Smooth muscle cell (in vitro differentiated cells): ENCODE results near the gene DAP. TPM values are rescaled to one million over a fixed set of nuclear protein-coding genes. Genes with fewer than 3 reads are reported as not detected.

Experiments used
- DNase-seq: peaks from one replicate; lab custom pipeline; 2025; ENCODE audit not compliant: unreplicated experiment; lab: John Stamatoyannopoulos, UW
- H2AFZ ChIP-seq: fragments of 200-600 bp; sonication (generic); 2 replicates; pipeline ENCODE4 v1.6.0; 2016; ENCODE audit warnings: antibody characterized with exemption, low read depth, mild to moderate bottlenecking
- H3F3A ChIP-seq: fragments of 200-600 bp; sonication (generic); 2 replicates; pipeline ENCODE4 v1.6.0; 2017; ENCODE audit warnings: antibody characterized with exemption, low read depth
- H3K27ac ChIP-seq: fragments of 200-600 bp; sonication (generic); 2 replicates; pipeline ENCODE4 v1.5.1; 2016; ENCODE audit warnings: low read depth, mild to moderate bottlenecking
- H3K27me3 ChIP-seq: fragments of 200-600 bp; sonication (generic); 2 replicates; pipeline ENCODE4 v1.6.1; 2016; ENCODE audit warnings: low read depth, mild to moderate bottlenecking
- H3K36me3 ChIP-seq: fragments of 200-600 bp; sonication (generic); 2 replicates; pipeline ENCODE4 v1.5.1; 2016; ENCODE audit warnings: low read depth
- H3K4me1 ChIP-seq: fragments of 200-600 bp; sonication (generic); 2 replicates; pipeline ENCODE4 v1.5.1; 2016; ENCODE audit warnings: low read depth
- H3K4me2 ChIP-seq: fragments of 200-600 bp; sonication (generic); 2 replicates; pipeline ENCODE4 v1.6.0; 2016; ENCODE audit warnings: mild to moderate bottlenecking
- H3K4me3 ChIP-seq: fragments of 200-600 bp; sonication (generic); 2 replicates; pipeline ENCODE4 v1.5.1; 2016; ENCODE audit warnings: mild to moderate bottlenecking
- H3K79me2 ChIP-seq: fragments of 200-600 bp; sonication (generic); 2 replicates; pipeline ENCODE4 v1.6.0; 2016; ENCODE audit warnings: low read depth, mild to moderate bottlenecking
- H3K9ac ChIP-seq: fragments of 200-600 bp; sonication (generic); 2 replicates; pipeline ENCODE4 v1.6.0; 2016; ENCODE audit warnings: low read depth
- H3K9me3 ChIP-seq: fragments of 200-600 bp; sonication (generic); replicated peaks from 2 replicates; pipeline ENCODE4 v1.5.1; 2016; ENCODE audit warnings: low read depth
- H4K20me1 ChIP-seq: fragments of 200-600 bp; sonication (generic); 2 replicates; pipeline ENCODE4 v1.6.0; 2016; ENCODE audit warnings: low read depth
- CTCF ChIP-seq: fragments of 200-600 bp; sonication (generic); IDR thresholded peaks from 2 replicates; pipeline ENCODE4 v1.5.1; 2017; ENCODE audit warnings: borderline replicate concordance, mild to moderate bottlenecking, antibody characterized with exemption; ENCODE audit not compliant: insufficient read depth, poor library complexity, severe bottlenecking
- WGBS: methylation state at CpG from one replicate; pipeline ENCODE4 v1.1.7; 2016; ENCODE audit warnings: low lambda C conversion rate; 5-methylcytosine and 5-hydroxymethylcytosine counted together
- polyA plus RNA-seq: library from polyadenylated mRNA; unstranded; fragments of >200 nt; fragmentation: Nextera tagmentation; extraction: Ambion mirVana; gene quantifications from 2 replicates; pipeline ENCODE4 v1.2.1, GENCODE V29; 2016
- total RNA-seq: library from RNA; depleted of rRNA; stranded (reverse); fragments of >200 nt; gene quantifications from 2 replicates; pipeline ENCODE4 v1.2.3, GENCODE V29; 2014

Gene DAP
- total and polyA plus RNA-seq, 2 experiments from 2014 or later: 52.3 to 190 TPM

- 67% methylated on average over 11 of the region's 11 CpGs for WGBS
- DNase-seq: no peak
- no peak overlapping the region for H3K4me2 ChIP-seq
Observed at GRCh38 chr5:10635867-10636350, 125.1 kb downstream of the DAP start.

GRCh38 chr5:10635257-10635866, 125.7 kb downstream of the DAP start:
- Histone ChIP-seq H3K79me2 (no peaks in the 10 kb centered on the region), H3K4me2 (no peak overlapping the region), H3K36me3 (no peaks in the 10 kb centered on the region), H3K4me3 (no peak overlapping the region), H2AFZ (no peak overlapping the region), H3K27me3 (no peaks in the 10 kb centered on the region), H3K9me3 (no peaks in the 10 kb centered on the region), H3K4me1 (no peaks in the 10 kb centered on the region), H4K20me1 (peaks cover 3% of the 10 kb centered on the region), H3K27ac (no peak overlapping the region), H3F3A (no peaks in the 10 kb centered on the region), H3K9ac (no peak overlapping the region)
- TF ChIP-seq CTCF: no peak
- no peak for DNase-seq
- WGBS: 45% methylated on average over 10 of the region's 10 CpGs

More at GRCh38 chr5:10635867-10636350, 125.1 kb downstream of the DAP start:
- Histone ChIP-seq H3K4me3 (no peak overlapping the region), H3K9ac (no peak overlapping the region), H2AFZ (no peak overlapping the region), H3K4me1 (no peaks in the 10 kb centered on the region), H3K9me3 (no peaks in the 10 kb centered on the region), H3K36me3 (no peaks in the 10 kb centered on the region), H3K27ac (no peak overlapping the region), H3K27me3 (no peaks in the 10 kb centered on the region), H3F3A (no peaks in the 10 kb centered on the region), H4K20me1 (peaks cover 3% of the 10 kb centered on the region), H3K79me2 (no peaks in the 10 kb centered on the region)
- no peak for TF ChIP-seq CTCF

GRCh38 chr5:10634562-10634961, 126.5 kb downstream of the DAP start:
- Histone ChIP-seq H3K4me1 (no peaks in the 10 kb centered on the region), H3K27ac (no peak overlapping the region), H3K9me3 (no peaks in the 10 kb centered on the region), H3K27me3 (no peaks in the 10 kb centered on the region), H3K4me3 (no peak overlapping the region), H2AFZ (no peak overlapping the region), H4K20me1 (peaks cover 3% of the 10 kb centered on the region), H3K9ac (no peak overlapping the region), H3F3A (no peaks in the 10 kb centered on the region), H3K79me2 (no peaks in the 10 kb centered on the region), H3K36me3 (no peaks in the 10 kb centered on the region), H3K4me2 (no peak overlapping the region)
- no peak for TF ChIP-seq CTCF
- 100% methylated on average over 2 of the region's 2 CpGs for WGBS
- no peak for DNase-seq

GRCh38 chr5:10634050-10634449, 127.0 kb downstream of the DAP start:
- Histone ChIP-seq H3F3A (no peaks in the 10 kb centered on the region), H4K20me1 (peaks cover 3% of the 10 kb centered on the region), H3K27ac (no peak overlapping the region), H3K4me3 (no peak overlapping the region), H3K36me3 (no peaks in the 10 kb centered on the region), H3K9ac (no peak overlapping the region), H3K4me2 (no peak overlapping the region), H2AFZ (no peak overlapping the region), H3K79me2 (no peaks in the 10 kb centered on the region), H3K4me1 (no peaks in the 10 kb centered on the region), H3K9me3 (no peaks in the 10 kb centered on the region), H3K27me3 (no peaks in the 10 kb centered on the region)
- WGBS: 98% methylated on average over 4 of the region's 4 CpGs
- no peak for TF ChIP-seq CTCF
- DNase-seq: no peak
